ENCODE results near the gene CCN5. TPM values are rescaled to one million over a fixed set of nuclear protein-coding genes. Genes with fewer than 3 reads are reported as not detected.

Gene CCN5
- total RNA-seq, 6 experiments from 2014 or later: 0.92 to 6.1 (median 1.5) TPM

GRCh38 chr20:44684047-44684967, 30.9 kb upstream of the CCN5 start:
- no peaks in the 10 kb centered on the region for H3K27me3 ChIP-seq
- H3K4me1 ChIP-seq: peaks cover 0 to 9% (median 4%) of the 10 kb centered on the region in 4 donors
- TF ChIP-seq CTCF (IDR thresholded peaks at IDR 0.05) (no peak), POLR2A (IDR thresholded peaks at IDR 0.05) (no peak)
- peak; percentile 66 to 70 (median 68) for DNase-seq
- no peaks in the 10 kb centered on the region for H3K36me3 ChIP-seq
- 44% methylated on average over 2 of the region's 6 CpGs for WGBS (ENCODE audit: insufficient coverage, low coverage, low lambda C conversion rate, missing lambda C conversion rate)
- peak; percentile 79 to 87 (median 83) for ATAC-seq
- intact Hi-C loops (cut with DNase I): loop anchor here in 1 of 2 donors (5.0 to 10.0 kb wide), 2 partner anchors 48 to 180 kb away; no protein-coding TSS in a partner anchor
- peak overlapping the region in 1 of 3 donors; percentile 33 for H3K27ac ChIP-seq
- no peaks in the 10 kb centered on the region for H3K9me3 ChIP-seq
- no peak overlapping the region for H3K4me3 ChIP-seq

- Histone ChIP-seq H3K27me3 (no peaks in the 10 kb centered on the region), H3K9me3 (no peaks in the 10 kb centered on the region), H3K36me3 (no peaks in the 10 kb centered on the region), H3K27ac (no peak overlapping the region), H3K4me3 (no peak overlapping the region), H3K4me1 (peaks cover 0 to 9% (median 4%) of the 10 kb centered on the region in 4 donors)
- 80% methylated on average over 4 of the region's 4 CpGs for WGBS (ENCODE audit: insufficient coverage, low coverage, low lambda C conversion rate, missing lambda C conversion rate)
- TF ChIP-seq CTCF (IDR thresholded peaks at IDR 0.05) (no peak), POLR2A (IDR thresholded peaks at IDR 0.05) (no peak)
- no peak for ATAC-seq
- no peak for DNase-seq
- intact Hi-C loops (cut with DNase I): loop anchor here in 1 of 2 donors (10.0 kb wide), 1 partner anchor 178 kb away; no protein-coding TSS in a partner anchor
These were observed 28.2 kb upstream of the CCN5 start for GRCh38 chr20:44686934-44687333.

- Histone ChIP-seq H3K27ac (no peak overlapping the region), H3K9me3 (no peaks in the 10 kb centered on the region), H3K36me3 (no peaks in the 10 kb centered on the region), H3K27me3 (no peaks in the 10 kb centered on the region), H3K4me1 (peaks cover 0 to 9% (median 4%) of the 10 kb centered on the region in 4 donors), H3K4me3 (no peak overlapping the region)
- 32% methylated on average over 7 of the region's 7 CpGs for WGBS (ENCODE audit: insufficient coverage, low coverage, low lambda C conversion rate, missing lambda C conversion rate)
- TF ChIP-seq CTCF (IDR thresholded peaks at IDR 0.05) (no peak), POLR2A (IDR thresholded peaks at IDR 0.05) (no peak)
- intact Hi-C loops (cut with DNase I): loop anchor here in 1 of 2 donors (10.0 kb wide), 1 partner anchor 177 kb away; no protein-coding TSS in a partner anchor
- no peak for DNase-seq
- ATAC-seq: no peak
These were observed 27.0 kb upstream of the CCN5 start for GRCh38 chr20:44688053-44688625.

- Histone ChIP-seq H3K9me3 (no peaks in the 10 kb centered on the region), H3K27me3 (no peaks in the 10 kb centered on the region), H3K4me3 (no peak overlapping the region), H3K36me3 (no peaks in the 10 kb centered on the region), H3K4me1 (peaks cover 0 to 3% (median 0%) of the 10 kb centered on the region in 4 donors), H3K27ac (no peak overlapping the region)
- TF ChIP-seq CTCF (IDR thresholded peaks at IDR 0.05) (no peak), POLR2A (IDR thresholded peaks at IDR 0.05) (no peak)
- no peak for DNase-seq
- 83% methylated on average over 1 of the region's 3 CpGs for WGBS (ENCODE audit: insufficient coverage, low coverage, low lambda C conversion rate, missing lambda C conversion rate)
- intact Hi-C loops (cut with DNase I): loop anchor here (10.0 kb wide), 1 partner anchor 175 kb away; no protein-coding TSS in a partner anchor
- no peak for ATAC-seq
These were observed 25.4 kb upstream of the CCN5 start for GRCh38 chr20:44689809-44690208.
